ENCODE data around the gene EDN2. TPM values are rescaled to one million over a fixed set of nuclear protein-coding genes. Genes with fewer than 3 reads are reported as not detected.

The EDN2 gene
- polyA plus RNA-seq, 3 donors: 0.07 to 1.4 TPM; not detected in 1

DNA sequence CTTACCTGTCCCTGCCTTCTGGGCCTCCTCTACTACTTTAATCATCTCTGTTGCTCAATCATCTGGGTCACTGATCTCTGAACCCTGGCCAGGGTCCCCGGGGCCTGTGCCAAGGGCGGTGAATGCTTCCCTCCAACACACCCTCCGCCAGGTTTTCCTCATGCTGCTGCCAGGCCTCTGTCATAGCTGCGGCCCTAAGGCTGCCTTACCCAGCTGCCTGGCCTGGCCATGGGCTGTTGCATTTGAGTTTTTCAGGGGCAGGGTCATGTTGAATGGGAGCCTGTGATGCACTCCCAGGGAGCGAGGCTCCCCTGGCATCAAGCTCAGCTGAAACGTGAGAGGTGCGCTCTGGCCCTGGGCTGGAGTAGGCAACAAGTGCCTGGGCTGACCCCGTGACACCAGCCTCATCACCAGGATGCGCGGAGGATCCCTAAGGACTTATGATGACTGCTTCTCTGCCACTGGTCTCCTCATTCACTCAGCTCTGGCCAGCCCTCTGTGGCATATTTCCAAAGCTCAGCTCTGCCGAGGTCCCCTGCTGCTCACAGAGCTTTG is 7.6 kb downstream of the EDN2 start:
- H3K27ac ChIP-seq (ENCODE audit: low read depth, low read length): no peak overlapping the region
- 49 to 68% (median 59%) methylated on average over 11 of the region's 11 CpGs for WGBS, 3 donors

DNA sequence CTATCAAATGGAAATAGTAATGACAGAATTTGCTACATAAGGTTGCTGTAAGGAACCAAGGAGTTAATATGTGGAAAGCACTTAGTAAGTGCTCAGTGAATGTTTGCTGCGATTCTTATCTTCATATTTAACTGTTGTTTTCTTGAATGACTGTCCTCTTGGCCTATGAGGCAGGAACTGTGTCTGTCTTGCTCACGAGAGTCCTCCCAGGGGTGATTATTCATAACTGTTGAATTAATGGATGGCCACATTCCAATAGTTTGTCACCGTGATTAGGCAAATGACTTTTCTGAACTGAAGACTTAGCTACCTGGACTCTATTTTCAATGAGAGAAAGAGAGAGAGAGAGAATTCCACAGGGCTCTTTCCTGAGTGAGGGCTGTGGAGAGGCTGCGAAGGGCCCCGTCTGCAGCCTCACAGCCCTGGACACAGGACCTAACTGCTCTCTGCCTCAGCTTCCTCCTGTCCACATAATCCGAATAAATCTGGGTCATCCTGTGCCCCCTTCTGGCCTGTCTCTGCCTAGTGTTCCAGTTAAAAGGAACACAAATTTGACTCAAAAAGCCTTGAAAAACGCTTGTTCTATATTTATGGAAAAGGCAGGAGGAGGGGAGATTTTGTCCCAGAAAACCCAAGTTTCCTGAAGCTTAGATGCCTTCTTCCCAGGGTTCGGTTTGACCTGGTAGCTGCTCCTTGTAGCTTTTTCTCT is 8.5 kb downstream of the EDN2 start:
- H3K27ac ChIP-seq (ENCODE audit: low read depth, low read length): no peak overlapping the region
- whole genome bisulfite sequencing, 3 donors: 51 to 62% (median 57%) methylated on average over 8 of the region's 8 CpGs

DNA sequence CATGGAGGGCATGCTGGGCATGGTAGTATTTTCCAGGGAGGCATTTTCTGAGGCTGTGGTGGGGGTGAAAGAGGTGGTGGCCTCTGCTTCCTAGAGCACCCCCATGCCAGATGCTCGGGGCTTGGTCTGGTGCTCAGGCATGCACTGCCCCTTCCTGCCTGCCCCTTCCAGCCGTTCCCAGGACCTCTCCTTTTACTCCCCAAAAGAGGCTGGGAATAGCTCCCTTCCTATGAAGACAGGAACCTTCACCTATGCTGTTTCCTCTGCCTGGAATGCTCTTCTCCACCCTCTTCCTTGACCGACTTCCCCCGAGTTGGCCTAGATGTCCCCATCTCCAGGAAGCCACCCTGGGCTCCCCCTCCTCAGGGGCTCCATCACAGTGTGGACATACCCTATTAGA is 9.1 kb downstream of the EDN2 start:
- no peak overlapping the region for H3K27ac ChIP-seq (ENCODE audit: low read depth, low read length)
- 79 to 87% (median 80%) methylated on average over 4 of the region's 4 CpGs for WGBS, 3 donors

DNA sequence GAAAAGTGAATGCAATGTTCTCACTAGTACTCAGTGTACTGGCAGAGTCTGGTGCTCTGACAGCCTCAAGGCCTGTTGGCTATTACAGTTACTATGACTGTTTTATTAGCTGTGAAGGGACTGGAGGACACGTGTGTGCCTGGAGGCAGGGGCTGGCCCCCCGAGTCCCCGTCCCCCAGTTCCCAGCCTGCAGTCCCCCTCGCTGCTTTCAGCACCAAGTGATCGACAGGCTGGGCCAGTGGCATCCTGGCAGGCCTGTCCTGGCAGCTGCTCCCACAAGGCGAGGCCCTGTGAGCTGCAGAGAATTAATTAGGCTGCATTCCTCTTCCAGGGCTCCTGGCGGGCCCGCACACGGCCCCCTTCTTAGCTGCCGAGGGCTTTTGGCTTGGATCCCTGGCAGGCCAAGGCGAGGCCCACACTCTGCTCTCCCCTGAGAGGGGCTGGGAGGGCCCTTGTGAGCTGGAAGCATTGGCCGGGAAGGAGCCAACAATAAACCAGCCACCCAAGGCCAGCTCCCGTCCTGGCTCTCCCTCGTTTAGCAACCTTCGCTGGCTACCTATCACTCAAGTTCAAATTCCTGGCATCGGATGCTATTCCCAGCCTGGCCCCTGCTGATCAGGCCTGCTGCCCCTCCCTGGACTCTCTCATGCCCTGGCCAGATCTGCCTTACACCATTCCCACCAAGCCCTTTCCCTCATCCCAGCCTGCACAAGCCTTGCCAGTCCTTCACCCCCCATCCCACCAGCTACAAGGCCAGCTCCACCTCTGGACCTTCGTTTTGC is 9.8 kb downstream of the EDN2 start:
- WGBS, 3 donors: 42 to 65% (median 64%) methylated on average over 17 of the region's 17 CpGs

DNA sequence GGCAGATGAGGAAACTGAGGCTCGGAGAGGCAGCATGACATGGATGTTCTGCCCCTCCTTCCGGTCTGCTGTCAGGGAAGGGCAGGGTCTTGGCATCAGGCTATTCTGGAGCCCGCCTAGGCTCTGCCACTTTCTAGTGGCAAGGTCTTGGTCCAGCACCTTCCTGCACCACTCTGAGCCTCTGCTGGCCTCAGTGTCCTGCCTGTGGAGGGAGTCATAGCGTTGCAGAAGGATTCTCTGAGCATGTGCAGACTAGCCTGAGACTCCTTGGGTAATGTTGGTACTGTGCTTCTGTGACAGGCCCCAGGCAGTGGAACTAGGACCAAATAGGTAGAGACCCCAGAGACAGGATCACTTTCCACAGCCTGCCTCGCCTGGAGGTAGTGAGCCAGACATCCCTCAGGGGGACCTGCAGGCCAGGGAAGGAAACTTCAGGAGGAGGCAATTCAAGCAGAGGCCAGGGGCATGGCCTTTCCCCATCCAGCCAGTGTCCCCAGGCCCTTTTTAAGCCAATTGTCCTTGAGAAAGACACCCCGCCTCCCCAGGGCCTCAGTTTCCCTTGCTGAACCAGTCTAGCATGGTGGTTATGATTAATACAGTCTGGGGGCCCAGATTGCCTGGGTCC is 10.6 kb downstream of the EDN2 start:
- 85 to 93% (median 91%) methylated on average over 6 of the region's 6 CpGs for WGBS, 3 donors
- no peak overlapping the region for H3K27ac ChIP-seq (ENCODE audit: low read depth, low read length)

More for the DNA sequence above, 9.8 kb downstream of the EDN2 start:
- no peak overlapping the region for H3K27ac ChIP-seq (ENCODE audit: low read depth, low read length)

DNA sequence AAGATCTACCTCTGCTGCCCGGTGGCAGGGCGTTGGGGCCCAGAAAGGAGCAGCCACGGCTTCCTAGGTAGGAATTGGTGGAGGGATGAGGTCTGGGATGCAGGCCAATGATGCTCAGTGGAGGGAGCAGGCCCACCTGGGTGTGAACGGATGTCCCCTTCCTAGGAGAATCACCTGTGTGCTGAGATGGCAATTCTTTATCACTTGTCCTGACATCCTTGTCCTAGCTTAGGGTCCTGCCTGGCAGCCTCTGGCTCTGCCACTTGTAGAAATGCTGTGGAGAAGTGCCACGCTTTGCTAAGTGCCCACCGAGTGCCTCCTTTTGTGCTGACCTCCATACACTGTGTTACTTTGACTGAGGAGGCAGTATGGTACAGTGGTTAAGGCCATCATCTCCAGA is 12.8 kb downstream of the EDN2 start:
- H3K27ac ChIP-seq (ENCODE audit: low read depth, low read length): no peak overlapping the region
- WGBS, 3 donors: 83 to 86% (median 85%) methylated on average over 6 of the region's 6 CpGs

DNA sequence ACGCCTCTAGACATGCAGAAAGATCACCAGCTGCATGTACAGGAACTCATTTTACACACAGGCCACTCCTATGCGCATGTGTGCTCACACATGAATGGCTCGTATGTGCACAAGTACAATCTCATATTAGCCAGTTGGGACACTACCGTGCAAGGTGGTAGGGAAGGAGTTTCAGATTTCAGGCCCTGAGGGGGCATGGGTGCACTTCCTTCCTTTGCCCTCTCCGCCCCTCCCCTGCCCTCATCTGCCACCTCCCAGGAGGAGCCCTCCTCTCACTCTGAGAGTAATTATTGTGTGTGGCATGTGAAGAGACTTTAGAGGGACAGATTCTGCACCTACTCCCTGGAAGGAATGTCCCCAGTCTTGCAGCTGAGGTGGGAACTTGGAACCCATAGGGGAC is 14.8 kb downstream of the EDN2 start:
- 65 to 87% (median 67%) methylated on average over 5 of the region's 5 CpGs for WGBS, 3 donors
- no peak overlapping the region for H3K27ac ChIP-seq (ENCODE audit: low read depth, low read length)

DNA sequence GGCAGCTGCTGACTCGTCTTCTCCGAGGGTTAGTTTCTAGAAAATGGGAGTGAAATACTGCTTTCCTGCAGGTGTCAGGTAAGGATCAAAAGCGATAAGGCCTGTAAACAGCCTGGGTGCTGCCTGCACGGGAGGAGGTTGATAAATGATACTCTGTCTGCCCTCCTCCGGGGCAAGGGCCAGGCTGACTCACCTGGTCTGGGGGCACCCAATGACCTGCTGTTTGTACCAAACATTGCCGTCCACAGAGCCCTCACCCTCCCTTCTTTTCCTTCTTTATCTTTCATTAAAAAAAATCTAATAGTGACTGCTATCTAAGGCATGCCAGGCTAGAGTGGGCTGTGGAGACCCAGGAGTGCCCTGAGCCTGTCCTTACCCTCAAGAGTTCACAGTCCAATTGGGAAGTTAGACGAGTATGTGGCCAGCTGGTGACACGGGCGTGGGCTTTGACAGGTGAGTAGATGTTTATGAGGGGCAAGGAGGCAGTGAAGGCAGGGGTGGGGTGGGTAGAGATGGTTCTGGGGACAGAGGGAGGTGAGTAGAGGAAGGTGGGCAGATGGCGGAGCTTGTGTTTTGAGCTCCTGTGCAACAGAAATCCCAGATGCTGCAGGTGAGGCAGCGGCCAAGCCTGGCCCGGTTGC is 16.2 kb downstream of the EDN2 start:
- WGBS, 3 donors: 44 to 85% (median 84%) methylated on average over 12 of the region's 12 CpGs
- no peak overlapping the region for H3K27ac ChIP-seq (ENCODE audit: low read depth, low read length)

DNA sequence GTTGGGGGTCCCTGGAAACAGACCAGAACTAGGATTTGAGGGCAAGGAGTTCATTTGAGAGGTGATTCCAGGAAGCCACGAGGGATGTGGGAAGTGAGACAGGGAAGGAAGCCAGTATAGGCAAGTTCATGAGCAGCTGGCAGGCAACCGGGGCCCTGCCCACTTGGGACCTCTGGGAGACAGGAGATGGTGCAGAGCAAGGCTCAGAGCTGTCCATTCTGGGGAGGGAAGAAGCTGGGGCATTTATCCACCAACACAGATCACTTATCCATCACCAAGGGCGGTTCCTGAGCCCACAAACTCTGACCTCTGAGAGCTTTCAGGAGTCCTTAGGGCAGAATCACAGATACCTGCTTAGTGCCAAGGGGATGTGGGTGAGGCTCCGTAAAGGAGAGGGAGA is 16.8 kb downstream of the EDN2 start:
- no peak overlapping the region for H3K27ac ChIP-seq (ENCODE audit: low read depth, low read length)
- 50 to 58% (median 53%) methylated on average over 4 of the region's 4 CpGs for WGBS, 3 donors

DNA sequence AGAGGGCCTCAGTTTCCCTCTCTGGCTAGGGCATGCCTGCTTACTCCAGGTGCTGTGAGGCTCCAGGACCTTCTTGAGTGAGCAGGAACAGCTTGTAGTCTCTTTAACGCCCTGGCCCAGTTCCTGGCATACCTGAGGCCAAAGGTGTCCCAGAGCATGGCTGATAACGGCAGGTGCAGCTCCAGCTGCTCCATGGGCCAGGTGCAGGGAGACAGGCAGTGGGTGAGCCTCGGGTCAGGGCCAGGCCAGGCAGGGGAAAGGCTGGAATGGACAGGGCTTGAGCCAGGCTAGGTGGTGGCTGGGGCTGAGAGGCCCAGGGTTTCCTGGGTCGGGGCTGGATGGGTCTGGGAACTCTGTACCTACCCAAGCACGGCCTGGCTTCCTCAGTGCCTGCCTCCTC is 18.3 kb downstream of the EDN2 start:
- H3K27ac ChIP-seq (ENCODE audit: low read depth, low read length): no peak overlapping the region
- 32 to 93% (median 71%) methylated on average over 5 of the region's 5 CpGs for WGBS, 3 donors

DNA sequence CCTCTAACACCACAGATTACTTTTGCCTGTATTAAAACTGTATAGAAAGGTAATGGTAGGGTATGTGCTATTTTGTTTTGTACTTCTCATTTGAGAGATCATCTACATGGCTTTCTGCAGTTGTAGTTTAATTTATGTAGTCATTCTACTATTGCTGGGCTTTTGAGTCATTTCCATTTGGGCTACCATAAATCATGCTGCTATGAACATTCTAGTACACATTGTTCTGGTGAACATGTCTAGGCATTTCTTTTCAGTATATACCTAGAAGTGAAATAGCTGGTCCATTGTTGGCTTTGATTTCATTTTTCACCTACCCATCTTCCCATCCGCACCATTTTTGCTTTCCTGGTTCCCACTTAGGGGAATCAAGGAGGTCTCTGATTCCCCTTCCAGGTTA is 18.7 kb downstream of the EDN2 start:
- no peak overlapping the region for H3K27ac ChIP-seq (ENCODE audit: low read depth, low read length)
- WGBS, 3 donors: 96 to 100% (median 97%) methylated on average over 1 of the region's 1 CpG

DNA sequence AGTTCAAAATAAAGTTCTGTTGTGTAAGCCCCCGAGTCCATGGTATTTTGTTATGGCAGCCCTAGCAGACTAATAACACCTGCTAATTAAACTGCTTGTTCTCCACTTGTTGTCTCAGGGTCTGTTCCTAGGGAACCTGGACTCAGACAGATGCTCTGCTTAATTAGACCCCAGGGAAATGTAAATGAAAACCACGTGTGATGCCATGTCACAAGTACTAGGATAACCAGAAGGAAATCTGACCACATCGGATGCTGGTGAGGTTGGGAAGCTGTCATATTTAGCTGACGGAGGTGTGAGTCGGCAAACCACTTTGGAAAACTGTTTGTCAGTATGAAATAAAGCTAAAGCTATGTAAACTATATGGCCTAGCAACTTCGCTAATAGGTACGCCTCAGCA is 19.6 kb downstream of the EDN2 start:
- 89 to 92% (median 89%) methylated on average over 7 of the region's 7 CpGs for WGBS, 3 donors

DNA sequence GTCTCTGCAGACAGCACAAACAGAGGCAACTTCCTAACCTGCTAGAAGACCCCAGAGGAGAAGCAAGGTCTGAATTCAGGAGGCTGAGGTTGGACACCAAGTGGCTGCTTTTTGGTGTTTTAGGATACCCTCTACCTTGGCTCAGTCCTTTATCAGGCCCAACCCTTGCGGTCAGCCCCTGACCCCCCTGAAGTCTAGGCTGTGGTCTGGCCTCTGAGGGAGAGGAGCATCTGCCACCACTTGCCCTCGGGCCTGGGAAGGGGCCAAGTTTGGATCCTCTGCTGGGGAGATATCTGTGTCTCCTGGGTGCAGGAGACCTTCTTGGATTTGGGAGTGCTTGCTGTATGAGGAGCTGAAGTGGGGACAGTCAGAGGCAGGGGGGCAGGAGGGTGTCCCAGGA is 21.0 kb downstream of the EDN2 start:
- H3K27ac ChIP-seq (ENCODE audit: low read depth, low read length): no peak overlapping the region
- 87 to 100% (median 92%) methylated on average over 2 of the region's 2 CpGs for WGBS, 3 donors

More for the DNA sequence above, 19.6 kb downstream of the EDN2 start:
- no peak overlapping the region for H3K27ac ChIP-seq (ENCODE audit: low read depth, low read length)

DNA sequence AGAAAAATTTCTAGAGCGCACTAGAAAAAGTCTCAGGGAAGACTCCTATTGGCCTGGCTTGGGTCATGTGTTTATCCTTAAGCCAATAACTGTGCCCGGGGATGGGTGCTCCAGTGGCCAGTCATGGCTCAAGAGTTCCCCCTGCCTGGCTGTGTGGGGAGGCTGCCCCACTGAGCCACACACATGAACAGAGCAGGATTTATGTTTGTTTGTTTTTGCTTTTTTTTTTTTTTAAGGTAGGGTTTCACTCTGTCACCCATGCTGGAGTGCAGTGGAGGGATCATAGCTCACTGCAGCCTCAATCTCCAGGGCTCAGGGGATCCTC is 21.8 kb downstream of the EDN2 start:
- WGBS, 3 donors: 94 to 98% (median 97%) methylated on average over 2 of the region's 2 CpGs
- no peak overlapping the region for H3K27ac ChIP-seq (ENCODE audit: low read depth, low read length)

DNA sequence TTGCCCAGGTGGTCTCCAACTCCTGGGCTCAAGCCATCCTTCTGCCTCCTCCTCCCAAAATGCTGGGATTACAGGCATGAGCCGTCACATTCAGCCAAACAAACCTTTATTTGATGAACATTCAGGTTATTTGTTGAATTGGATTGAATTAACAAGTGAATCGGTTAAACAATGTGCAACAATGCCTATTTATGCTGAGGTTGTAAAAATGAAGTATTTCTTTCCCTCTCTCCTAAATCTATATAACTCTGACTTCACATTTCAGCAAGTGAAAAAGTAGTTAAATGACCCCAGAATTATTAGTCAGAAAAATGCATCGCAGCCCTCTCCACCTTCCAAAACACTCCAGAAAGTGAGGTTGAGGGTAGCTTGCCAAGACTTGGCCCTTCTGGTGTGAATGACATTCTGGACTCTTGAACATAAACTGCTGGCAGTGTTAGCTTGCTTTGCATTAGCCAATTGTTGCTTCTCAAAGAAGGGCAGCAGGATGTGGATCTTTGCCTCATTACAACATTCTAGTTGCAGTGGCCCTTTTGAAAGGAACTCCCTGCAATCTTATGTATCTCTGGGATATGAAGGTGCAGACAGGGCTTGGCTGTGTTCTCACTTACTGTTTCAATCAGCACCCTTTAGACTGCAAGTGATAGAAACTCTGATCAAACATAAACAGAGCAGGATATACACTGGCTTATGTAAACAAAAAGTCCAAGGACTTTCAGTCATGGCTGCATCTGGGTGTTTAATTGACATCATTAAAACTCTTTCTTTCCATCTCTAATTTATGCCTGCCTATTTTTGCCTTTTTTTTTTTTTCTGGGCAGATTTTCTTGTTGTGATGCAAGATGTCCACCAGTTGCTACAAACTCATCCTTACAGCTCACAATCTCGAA is 22.4 kb downstream of the EDN2 start:
- H3K27ac ChIP-seq (ENCODE audit: low read depth, low read length): no peak overlapping the region
- WGBS, 3 donors: 57 to 68% (median 61%) methylated on average over 4 of the region's 4 CpGs

DNA sequence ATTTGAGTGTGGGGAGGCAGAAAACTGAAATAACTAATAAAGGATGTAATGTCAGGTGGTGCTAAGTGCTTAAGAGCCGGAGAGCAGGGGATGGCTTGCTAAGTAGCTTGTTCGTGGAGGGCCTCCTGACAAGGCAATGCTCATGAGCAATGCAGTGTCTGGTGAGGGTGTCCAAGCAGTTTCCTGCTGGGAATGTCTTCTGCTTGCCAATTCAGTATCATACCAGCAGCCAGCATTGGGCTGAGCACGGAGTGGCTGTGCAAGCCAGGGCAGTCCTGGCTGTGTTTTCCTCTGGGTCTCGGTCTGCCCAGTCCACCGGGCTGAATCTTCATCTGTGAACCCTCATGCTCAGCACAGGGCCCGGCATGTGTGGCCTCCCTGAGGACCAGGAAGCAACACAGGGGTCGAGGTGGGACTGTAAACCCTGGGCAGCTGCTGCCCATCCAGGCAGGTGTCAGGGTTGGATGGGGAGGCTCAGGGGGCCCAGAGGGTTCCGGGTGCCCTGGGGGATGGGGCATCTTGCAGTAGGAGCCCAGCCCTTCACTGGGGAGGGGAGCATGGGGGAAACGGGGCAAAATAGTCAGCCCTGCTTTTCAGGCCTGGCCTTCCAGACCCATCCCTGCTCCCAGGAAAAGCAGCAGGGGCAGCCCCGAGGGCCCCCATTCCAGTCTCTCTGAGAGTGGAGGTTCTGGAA is 27.5 kb downstream of the EDN2 start:
- 87 to 92% (median 90%) methylated on average over 10 of the region's 10 CpGs for WGBS, 3 donors

More for the DNA sequence above, 27.5 kb downstream of the EDN2 start:
- no peak overlapping the region for H3K27ac ChIP-seq (ENCODE audit: low read depth, low read length)

Data from adipose tissue (tissue), 3 donors.